K562 (cell line): Measurements from ENCODE around the gene MAK. TPM values are rescaled to one million over a fixed set of nuclear protein-coding genes. Genes with fewer than 3 reads are reported as not detected.

ENCODE experiments used
- ARID2 ChIP-seq: fragments of 450-650 bp; IDR thresholded peaks from 2 replicates; pipeline ENCODE4 v1.6.1; 2017; ENCODE audit warnings: antibody characterized with exemption, mild to moderate bottlenecking
- CBX3 ChIP-seq, 2 experiments: IDR thresholded peaks; 1 replicate in 1 of 2; 2 replicates in 1 of 2; pipeline ENCODE4 v1.6.1; 2012; ENCODE audit warnings: inconsistent platforms in 2 of 2, low read length in 2 of 2, borderline replicate concordance in 1 of 2, control low read depth in 1 of 2
- EP300 ChIP-seq: IDR thresholded peaks from 2 replicates; pipeline ENCODE4 v1.6.1; 2012; ENCODE audit warnings: low read length, improper control_type of control experiment
- FOXA1 ChIP-seq: fragments of 450-650 bp; IDR thresholded peaks from 2 replicates; pipeline ENCODE4 v1.6.1; 2016; ENCODE audit warnings: mild to moderate bottlenecking, borderline replicate concordance
- HDAC3 ChIP-seq: fragments of 450-650 bp; IDR thresholded peaks from 2 replicates; pipeline ENCODE4 v1.6.1; 2018; ENCODE audit warnings: borderline replicate concordance, mild to moderate bottlenecking, moderate library complexity; ENCODE audit not compliant: partially characterized antibody
- HMG20A ChIP-seq: fragments of 450-650 bp; formaldehyde crosslinking; conservative IDR thresholded peaks from 2 replicates; pipeline ENCODE4 v1.4.0; 2020; ENCODE audit warnings: mild to moderate bottlenecking, mixed read lengths
- MCM5 ChIP-seq: fragments of 450-650 bp; IDR thresholded peaks from 2 replicates; pipeline ENCODE4 v1.6.1; 2016; ENCODE audit warnings: low read depth
- MCM7 ChIP-seq, 2 experiments: fragments of 450-650 bp; IDR thresholded peaks; 2 replicates each; pipeline ENCODE4 v1.6.1; 2016 to 2018
- MEF2D ChIP-seq: conservative IDR thresholded peaks from 2 replicates; pipeline ENCODE4 v1.6.1; 2016; ENCODE audit warnings: low read depth, missing genetic modification characterization, missing compliant biosample characterization
- MLX ChIP-seq, 2 experiments: fragments of 450-650 bp in 1 of 2; sonication (generic) in 1 of 2; formaldehyde crosslinking; conservative IDR thresholded peaks; 2 replicates each; pipeline versions ENCODE4 v1.4.0 to v1.8.1; 2020 to 2022; ENCODE audit warnings: mild to moderate bottlenecking in 1 of 2, missing genetic modification reagents in 1 of 2
- MTA3 ChIP-seq: fragments of 450-650 bp; formaldehyde crosslinking; IDR thresholded peaks from 2 replicates; pipeline ENCODE4 v1.6.1; 2017; ENCODE audit warnings: mild to moderate bottlenecking, borderline replicate concordance
- MXI1 ChIP-seq: IDR thresholded peaks from 2 replicates; pipeline ENCODE4 v1.6.1; 2011; ENCODE audit warnings: low read depth, mild to moderate bottlenecking, improper control_type of control experiment, low read length
- PPARD ChIP-seq: fragments of 250-450 bp; sonication (Bioruptor Pico); IDR thresholded peaks from 2 replicates; pipeline ENCODE4 v1.8.0; 2022; ENCODE audit warnings: inconsistent platforms, mild to moderate bottlenecking, moderate library complexity
- SMARCA4 ChIP-seq: fragments of 450-650 bp; IDR thresholded peaks from 2 replicates; pipeline ENCODE4 v1.6.1; 2016
- STAG1 ChIP-seq: sonication (generic); formaldehyde crosslinking; IDR thresholded peaks from 2 replicates; pipeline ENCODE4 v1.5.0; 2020; ENCODE audit warnings: missing genetic modification reagents, borderline replicate concordance
- TRIM28 ChIP-seq: fragments of 450-650 bp; IDR thresholded peaks from 2 replicates; pipeline ENCODE4 v1.6.1; 2017
- ZBTB11 ChIP-seq, 3 experiments: fragments of 200-800 bp in 1 of 3; fragments of 250-450 bp in 1 of 3; fragments of 450-650 bp in 1 of 3; sonication (Bioruptor Pico) in 1 of 3; sonication (Bioruptor generic) in 1 of 3; formaldehyde crosslinking in 1 of 3; IDR thresholded peaks; 2 replicates each; pipeline versions ENCODE4 v1.6.1 to v1.8.0; 2016 to 2022; ENCODE audit warnings: mild to moderate bottlenecking in 2 of 3, missing genetic modification characterization in 2 of 3, missing compliant biosample characterization in 1 of 3, moderate library complexity in 1 of 3
- ZNF175 ChIP-seq: fragments of 200-800 bp; sonication (Bioruptor generic); IDR thresholded peaks from 2 replicates; pipeline ENCODE4 v1.6.1; 2016; ENCODE audit warnings: low read depth, mild to moderate bottlenecking, missing genetic modification characterization, missing compliant biosample characterization
- ZNF592 ChIP-seq: fragments of 450-650 bp; IDR thresholded peaks from 2 replicates; pipeline ENCODE4 v1.6.1; 2017; ENCODE audit warnings: antibody characterized with exemption, mild to moderate bottlenecking
- polyA plus RNA-seq, 8 experiments: library from polyadenylated mRNA; depleted of rRNA in 4 of 8; stranded (reverse) in 5 of 8; unstranded in 3 of 8; fragments of >200 nt; fragmentation: Nextera tagmentation in 2 of 8; fragmentation: Illumina TruSeq in 1 of 8; extraction: Ambion mirVana in 2 of 8; extraction: Trizol in 1 of 8; gene quantifications; 2 replicates each; pipeline versions ENCODE4 v1.2.1 to v1.2.3, GENCODE V29; 2011 to 2014; ENCODE audit warnings: inconsistent platforms in 1 of 8, missing spikeins in 1 of 8
- total RNA-seq, 7 experiments: library from RNA; depleted of rRNA in 6 of 7; stranded (reverse); fragments of >200 nt in 6 of 7; fragmentation: Illumina TruSeq in 2 of 7; extraction: Trizol in 2 of 7; gene quantifications; 2 replicates each; pipeline versions ENCODE4 v1.2.1 to v1.2.3, GENCODE V29; 2011 to 2021; ENCODE audit warnings: low replicate concordance in 1 of 7
- TF ChIP-seq, protein P1 (sequence below): sonication (generic); formaldehyde crosslinking; IDR thresholded peaks from 2 replicates; pipeline ENCODE4 v1.8.1; 2023; ENCODE audit warnings: mild to moderate bottlenecking, missing genetic modification reagents

The MAK gene
- total and polyA plus RNA-seq, 9 of the 15 experiments (the other 6 are each of a cell fraction or from before 2014, with no cell fraction given), result 0.25 to 1.1 (median 0.53) TPM

- TF ChIP-seq ZBTB11 (CRISPR knock-in tag; IDR thresholded peaks at IDR 0.05), result no peak
- TF ChIP-seq MLX (CRISPR knock-in tag; conservative IDR thresholded peaks at IDR 0.05), result no peak
- TF ChIP-seq FOXA1, result no peak
- TF ChIP-seq EP300, result peak; percentile 54; the same call in 1 of the 2 replicates
- TF ChIP-seq STAG1 (CRISPR knock-in tag), result no peak
- TF ChIP-seq MCM5, result no peak
- TF ChIP-seq TRIM28, result no peak
- peak; percentile 35; the same call in 1 of the 2 replicates for TF ChIP-seq ZNF175
- peak in 1 of 2 experiments; percentile 62; a peak in 1 of 3 replicates for TF ChIP-seq CBX3 (IDR thresholded peaks at IDR 0.05; ENCODE audit: borderline replicate concordance in 1 of 2, low read length in 2 of 2)
- no peak for TF ChIP-seq ARID2
- TF ChIP-seq ZNF592, result 0 out of 2 replicates have a peak, but pooled peaks have one; percentile 41
- no peak for TF ChIP-seq MCM7 (IDR thresholded peaks at IDR 0.05)
- no peak for TF ChIP-seq HMG20A (CRISPR knock-in tag)
- TF ChIP-seq, protein P1, sequence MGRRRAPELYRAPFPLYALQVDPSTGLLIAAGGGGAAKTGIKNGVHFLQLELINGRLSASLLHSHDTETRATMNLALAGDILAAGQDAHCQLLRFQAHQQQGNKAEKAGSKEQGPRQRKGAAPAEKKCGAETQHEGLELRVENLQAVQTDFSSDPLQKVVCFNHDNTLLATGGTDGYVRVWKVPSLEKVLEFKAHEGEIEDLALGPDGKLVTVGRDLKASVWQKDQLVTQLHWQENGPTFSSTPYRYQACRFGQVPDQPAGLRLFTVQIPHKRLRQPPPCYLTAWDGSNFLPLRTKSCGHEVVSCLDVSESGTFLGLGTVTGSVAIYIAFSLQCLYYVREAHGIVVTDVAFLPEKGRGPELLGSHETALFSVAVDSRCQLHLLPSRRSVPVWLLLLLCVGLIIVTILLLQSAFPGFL (CRISPR knock-in tag), result no peak
- TF ChIP-seq SMARCA4, result peak; percentile 53; the same call in 1 of the 2 replicates
- TF ChIP-seq HDAC3, result no peak
- TF ChIP-seq MXI1, result no peak
- TF ChIP-seq PPARD (CRISPR knock-in tag), result no peak
- no peak for TF ChIP-seq MEF2D (tag)
- TF ChIP-seq MTA3, result peak; percentile 53; the same call in 1 of the 2 replicates
Observed at GRCh38 chr6:10850728-10851127, 12.4 kb upstream of the MAK start (continued).
